GM12873 (cell line): Measurements from ENCODE around the gene IL4I1.

Experiments used
- TF ChIP-seq, protein P1 (sequence below): IDR thresholded peaks from 2 replicates; pipeline ENCODE4 v1.5.1; 2012; ENCODE audit warnings: low read depth, mild to moderate bottlenecking, moderate library complexity, low read length, control low read depth; ENCODE audit not compliant: insufficient read depth; ENCODE audit errors: missing control alignments

IL4I1 gene

DNA sequence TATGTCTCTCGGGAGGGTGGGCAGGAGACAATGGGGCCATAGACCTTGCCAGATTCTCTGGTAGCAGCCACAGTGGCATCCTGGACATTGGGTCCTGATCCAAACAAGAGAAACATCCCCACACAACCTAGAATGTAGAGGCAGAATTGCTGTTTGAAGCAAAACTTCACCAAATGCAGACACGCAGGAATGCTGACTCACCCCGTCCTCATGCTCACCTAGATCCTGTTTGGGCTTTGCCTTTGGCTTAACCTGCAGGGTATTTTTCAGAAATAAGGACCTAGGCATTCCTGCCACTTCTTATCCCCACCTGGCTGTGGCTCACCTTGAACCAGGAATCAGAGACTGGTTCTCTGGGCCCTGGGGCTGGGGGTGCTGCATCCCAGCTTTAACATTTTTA is 11.9 kb downstream of the IL4I1 start:
- TF ChIP-seq, protein P1, sequence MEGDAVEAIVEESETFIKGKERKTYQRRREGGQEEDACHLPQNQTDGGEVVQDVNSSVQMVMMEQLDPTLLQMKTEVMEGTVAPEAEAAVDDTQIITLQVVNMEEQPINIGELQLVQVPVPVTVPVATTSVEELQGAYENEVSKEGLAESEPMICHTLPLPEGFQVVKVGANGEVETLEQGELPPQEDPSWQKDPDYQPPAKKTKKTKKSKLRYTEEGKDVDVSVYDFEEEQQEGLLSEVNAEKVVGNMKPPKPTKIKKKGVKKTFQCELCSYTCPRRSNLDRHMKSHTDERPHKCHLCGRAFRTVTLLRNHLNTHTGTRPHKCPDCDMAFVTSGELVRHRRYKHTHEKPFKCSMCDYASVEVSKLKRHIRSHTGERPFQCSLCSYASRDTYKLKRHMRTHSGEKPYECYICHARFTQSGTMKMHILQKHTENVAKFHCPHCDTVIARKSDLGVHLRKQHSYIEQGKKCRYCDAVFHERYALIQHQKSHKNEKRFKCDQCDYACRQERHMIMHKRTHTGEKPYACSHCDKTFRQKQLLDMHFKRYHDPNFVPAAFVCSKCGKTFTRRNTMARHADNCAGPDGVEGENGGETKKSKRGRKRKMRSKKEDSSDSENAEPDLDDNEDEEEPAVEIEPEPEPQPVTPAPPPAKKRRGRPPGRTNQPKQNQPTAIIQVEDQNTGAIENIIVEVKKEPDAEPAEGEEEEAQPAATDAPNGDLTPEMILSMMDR = no peak

DNA sequence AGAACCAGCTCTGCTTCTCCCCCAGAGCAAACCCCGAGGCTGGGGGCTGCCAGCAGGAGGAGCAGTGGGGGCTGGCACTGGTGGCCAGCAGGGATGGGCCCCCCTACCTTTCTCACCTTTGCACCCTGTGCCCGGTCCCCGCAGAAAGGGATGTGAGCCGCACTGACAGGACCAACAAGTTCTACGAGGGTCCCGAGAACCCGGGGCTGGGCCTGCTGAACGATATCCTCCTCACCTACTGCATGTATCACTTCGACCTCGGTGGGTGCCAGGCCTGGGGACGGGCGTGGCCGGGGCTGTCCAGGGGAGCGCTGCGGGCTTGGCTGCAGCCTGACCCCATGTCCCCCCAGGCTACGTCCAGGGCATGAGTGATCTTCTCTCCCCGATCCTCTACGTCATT is 12.6 kb downstream of the IL4I1 start:
- TF ChIP-seq, protein P1 = no peak

GRCh38 chr19:49883094-49883493 is 13.6 kb downstream of the IL4I1 start:
- TF ChIP-seq, protein P1 = no peak

DNA sequence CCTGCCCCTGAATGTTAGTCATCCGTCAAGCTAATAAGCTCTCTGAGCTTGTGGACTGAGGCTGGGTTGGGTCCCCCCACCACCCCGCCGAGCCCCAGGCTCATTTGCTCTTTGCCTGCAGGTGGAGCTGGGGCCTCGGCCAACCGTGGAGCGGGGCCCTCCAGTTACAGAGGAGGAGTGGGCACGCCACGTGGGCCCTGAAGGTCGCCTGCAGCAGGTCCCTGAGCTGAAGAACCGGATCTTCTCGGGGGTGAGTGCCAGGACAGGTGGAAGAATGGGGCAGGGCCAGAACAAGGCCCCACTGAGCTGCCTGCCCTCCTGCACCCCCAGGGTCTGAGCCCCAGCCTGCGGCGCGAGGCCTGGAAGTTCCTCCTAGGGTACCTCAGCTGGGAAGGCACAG is 14.0 kb downstream of the IL4I1 start:
- TF ChIP-seq, protein P1 = no peak

- TF ChIP-seq, protein P1 = no peak
Measured at GRCh38 chr19:49881672-49882394, 14.9 kb downstream of the IL4I1 start.

DNA sequence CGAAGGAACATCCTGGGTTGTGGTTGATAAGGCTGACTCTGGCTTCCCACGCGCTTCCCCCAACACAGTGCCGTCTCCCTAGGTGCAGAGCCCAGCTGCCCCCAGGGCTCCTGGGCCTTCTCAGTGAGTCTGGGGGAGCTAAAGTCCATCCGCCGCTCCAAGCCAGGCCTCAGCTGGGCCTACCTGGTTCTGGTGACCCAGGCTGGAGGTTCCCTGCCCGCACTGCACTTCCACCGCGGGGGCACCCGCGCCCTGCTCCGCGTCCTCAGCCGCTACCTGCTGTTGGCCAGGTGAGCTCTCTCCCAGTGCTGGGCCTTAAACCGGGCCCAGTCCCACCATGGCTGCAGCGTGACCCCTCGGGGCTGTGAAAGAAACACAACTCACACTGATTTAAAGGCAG is 15.5 kb downstream of the IL4I1 start:
- TF ChIP-seq, protein P1 = no peak

- TF ChIP-seq, protein P1 = no peak
Measured at GRCh38 chr19:49880162-49880869, 16.4 kb downstream of the IL4I1 start.
